AG09309 (cell line): ENCODE results near the gene ATP5F1B.

Source experiments
- DNase-seq: peaks from one replicate; pipeline ENCODE4 v3.0.0-alpha.2; 2010; ENCODE audit warnings: low read depth
- H3K4me3 ChIP-seq: 2 replicates; pipeline ENCODE4 v1.5.1; 2011; ENCODE audit warnings: mild to moderate bottlenecking, low read depth, low read length, moderate library complexity; ENCODE audit not compliant: control insufficient read depth
- CTCF ChIP-seq: IDR thresholded peaks from 2 replicates; pipeline ENCODE4 v1.5.1; 2011; ENCODE audit warnings: mild to moderate bottlenecking, low read depth, low read length, inconsistent platforms; ENCODE audit not compliant: insufficient read depth, control insufficient read depth; ENCODE audit errors: missing control alignments

Gene ATP5F1B

GRCh38 chr12:56630180-56630632 lies 15.6 kb downstream of the ATP5F1B start, which contains the start of gene BAZ2A:
TSS of gene BAZ2A (minus strand) at chr12:56630326. CDS start at chr12:56617530, 12,796 bp downstream.
- peak within 1 kb of the TSS; percentile 62 for H3K4me3 ChIP-seq
- TF ChIP-seq CTCF, result no peak
- peak; percentile 21 for DNase-seq

- DNase-seq, result no peak
- TF ChIP-seq CTCF, result no peak
- H3K4me3 ChIP-seq, result peak overlapping the region; percentile 62
Observed at GRCh38 chr12:56629459-56630179, 16.2 kb downstream of the ATP5F1B start.

GRCh38 chr12:56628671-56629458 lies 16.9 kb downstream of the ATP5F1B start:
- peak; percentile 32 for DNase-seq
- H3K4me3 ChIP-seq, result peak overlapping the region; percentile 62
- TF ChIP-seq CTCF, result no peak

GRCh38 chr12:56626701-56627100 lies 19.1 kb downstream of the ATP5F1B start:
- no peak overlapping the region for H3K4me3 ChIP-seq
- no peak for TF ChIP-seq CTCF
- DNase-seq, result no peak

- H3K4me3 ChIP-seq, result no peak overlapping the region
- TF ChIP-seq CTCF, result no peak
- DNase-seq, result no peak
Observed at GRCh38 chr12:56622535-56622934, 23.2 kb downstream of the ATP5F1B start.

- no peak overlapping the region for H3K4me3 ChIP-seq
- DNase-seq, result no peak
Observed at GRCh38 chr12:56616925-56617324, 28.9 kb downstream of the ATP5F1B start.

More at GRCh38 chr12:56616925-56617324, 28.9 kb downstream of the ATP5F1B start:
- no peak for TF ChIP-seq CTCF
